HepG2 (cell line): ENCODE results near the gene PYGO1. TPM values are rescaled to one million over a fixed set of nuclear protein-coding genes. Genes with fewer than 3 reads are reported as not detected.
"Not testable (repeated sequence)": the region's sequence is repeated elsewhere in the genome, so short reads cannot be mapped to it uniquely, and the experiment has no call there.

Source experiments
- ATAC-seq: fragments of 200-7000 bp; cut with Tn5 transposase; 3 replicates; pipeline ENCODE4 v1.9.1; 2020; ENCODE audit warnings: mild to moderate bottlenecking, moderate library complexity
- BruUV-seq: library from RNA; stranded (reverse); fragments of 400-500 nt; replicated peaks from 2 replicates; lab custom pipeline; 2021; lab: Mats Ljungman, UMichigan
- CTCF ChIA-PET: fragments of 300-600 bp; formaldehyde crosslinking; extraction: SDS; loops from one replicate; lab custom pipeline; 2021; ENCODE audit warnings: low total read pairs, inconsistent platforms, low intra/inter-chr PET ratio; lab: Yijun Ruan, JAX
- POLR2A ChIA-PET: fragments of 350-600 bp; sonication (Branson Sonifier 250); formaldehyde crosslinking; loops from one replicate; lab custom pipeline; 2020; ENCODE audit warnings: antibody characterized with exemption, inconsistent platforms; lab: Yijun Ruan, JAX
- DNase-seq: peaks from one replicate; pipeline ENCODE4 v3.0.0-alpha.2; 2015; ENCODE audit warnings: low spot score
- FAIRE-seq: peaks from 3 replicates; lab custom pipeline; 2011; peaks lifted over from hg19 to GRCh38; lab: Jason Lieb, UNC
- H2AFZ ChIP-seq: one replicate; pipeline ENCODE4 v1.6.1; 2011; ENCODE audit warnings: low read length, inconsistent platforms
- H3K27ac ChIP-seq: fragments of 300-600 bp; 3 replicates; pipeline ENCODE4 v1.8.0; 2011; ENCODE audit warnings: mixed run types, mild to moderate bottlenecking, mixed read lengths, low read length, inconsistent platforms; ENCODE audit not compliant: insufficient read depth; ENCODE audit errors: extremely low read length
- H3K27me3 ChIP-seq, 2 experiments: fragments of 200-600 bp in 1 of 2; 2 replicates in 1 of 2; 3 replicates in 1 of 2; pipeline versions ENCODE4 v1.6.0 to v1.8.0; 2011; ENCODE audit warnings: low read length in 2 of 2, mild to moderate bottlenecking in 2 of 2, moderate library complexity in 2 of 2, inconsistent platforms in 1 of 2; ENCODE audit not compliant: insufficient read depth in 2 of 2, control insufficient read depth in 1 of 2
- H3K36me3 ChIP-seq, 2 experiments: fragments of 200-600 bp in 1 of 2; replicated peaks in 1 of 2; 2 replicates in 1 of 2; 3 replicates in 1 of 2; pipeline versions ENCODE4 v1.5.1 to v1.8.0; 2011; ENCODE audit warnings: low read length in 2 of 2, inconsistent platforms in 1 of 2; ENCODE audit not compliant: insufficient read depth in 2 of 2, control insufficient read depth in 1 of 2
- H3K4me1 ChIP-seq: 2 replicates; pipeline ENCODE4 v1.5.1; 2012; ENCODE audit warnings: low read length, inconsistent platforms; ENCODE audit not compliant: insufficient read depth
- H3K4me2 ChIP-seq: 2 replicates; pipeline ENCODE4 v1.6.0; 2011; ENCODE audit warnings: low read depth, low read length, inconsistent platforms
- H3K4me3 ChIP-seq, 3 experiments: fragments of 200-600 bp in 1 of 3; sonication (generic), shearing (Covaris generic) in 1 of 3; replicated peaks in 1 of 3; 2 replicates each; pipeline ENCODE4 v1.5.1; 2011 to 2016; ENCODE audit warnings: low read length in 3 of 3, inconsistent platforms in 2 of 3, low read depth in 2 of 3, mild to moderate bottlenecking in 2 of 3, control low read depth in 1 of 3, mixed read lengths in 1 of 3; ENCODE audit not compliant: insufficient read depth in 1 of 3
- H3K79me2 ChIP-seq: one replicate; pipeline ENCODE4 v1.6.1; 2011; ENCODE audit warnings: low read length, inconsistent platforms; ENCODE audit not compliant: insufficient read depth
- H3K9ac ChIP-seq: 2 replicates; pipeline ENCODE4 v1.6.0; 2011; ENCODE audit warnings: mild to moderate bottlenecking, low read depth, low read length, inconsistent platforms; ENCODE audit not compliant: insufficient read depth
- H3K9me3 ChIP-seq: 2 replicates; pipeline ENCODE4 v1.5.1; 2012; ENCODE audit warnings: mild to moderate bottlenecking, low read length
- H4K20me1 ChIP-seq: 2 replicates; pipeline ENCODE4 v1.6.0; 2011; ENCODE audit warnings: inconsistent platforms, mild to moderate bottlenecking, low read length, moderate library complexity; ENCODE audit not compliant: insufficient read depth
- ARHGAP35 ChIP-seq: sonication (generic); formaldehyde crosslinking; IDR thresholded peaks from 2 replicates; pipeline ENCODE4 v1.9.0; 2022; ENCODE audit warnings: mild to moderate bottlenecking, inconsistent platforms, moderate library complexity, missing genetic modification reagents, borderline replicate concordance
- CBFB ChIP-seq: sonication (generic); formaldehyde crosslinking; IDR thresholded peaks from 2 replicates; pipeline ENCODE4 v1.4.0; 2020; ENCODE audit warnings: missing genetic modification reagents
- CHD2 ChIP-seq: IDR thresholded peaks from 2 replicates; pipeline ENCODE4 v1.6.1; 2011; ENCODE audit warnings: low read depth, low read length, improper control_type of control experiment
- ELF3 ChIP-seq: IDR thresholded peaks from 2 replicates; pipeline ENCODE4 v1.6.1; 2016; ENCODE audit warnings: missing genetic modification reagents, missing compliant biosample characterization
- KMT2A ChIP-seq: sonication (generic); formaldehyde crosslinking; IDR thresholded peaks from 2 replicates; pipeline ENCODE4 v1.4.0; 2020; ENCODE audit warnings: missing genetic modification reagents
- SAP130 ChIP-seq: IDR thresholded peaks from 2 replicates; pipeline ENCODE4 v1.6.1; 2016; ENCODE audit warnings: low read depth
- ZNF367 ChIP-seq: sonication (generic); formaldehyde crosslinking; IDR thresholded peaks from 2 replicates; pipeline ENCODE4 v1.4.0; 2020; ENCODE audit warnings: missing genetic modification reagents, borderline replicate concordance
- ZNF383 ChIP-seq: sonication (generic); formaldehyde crosslinking; IDR thresholded peaks from 2 replicates; pipeline ENCODE4 v1.4.0; 2020; ENCODE audit warnings: missing genetic modification reagents, mild to moderate bottlenecking, borderline replicate concordance
- ZNF816 ChIP-seq: sonication (generic); formaldehyde crosslinking; IDR thresholded peaks from 2 replicates; pipeline ENCODE4 v1.8.0; 2022; ENCODE audit warnings: missing genetic modification reagents, mild to moderate bottlenecking, borderline replicate concordance
- WGBS: methylation state at CpG from one replicate; pipeline ENCODE4 v1.1.6; 2017; ENCODE audit warnings: low lambda C conversion rate; 5-methylcytosine and 5-hydroxymethylcytosine counted together
- in situ Hi-C: cut with HindIII; loops from 2 replicates; pipeline ENCODE4 v1.10.0; 2017; ENCODE audit warnings: low pct_unique_long_range_greater_than_20kb; ENCODE audit not compliant: extremely low pct_ligation_motif_present
- intact Hi-C: fragments of 100-400 bp; cut with micrococcal nuclease; formaldehyde crosslinking; loops from one replicate; pipeline ENCODE4 v1.10.0; 2022; ENCODE audit not compliant: unreplicated experiment
- polyA plus RNA-seq, 8 experiments: library from polyadenylated mRNA; depleted of rRNA in 3 of 8; stranded (reverse) in 7 of 8; unstranded in 1 of 8; fragments of >200 nt; fragmentation: Illumina TruSeq in 4 of 8; extraction: Trizol in 4 of 8; gene quantifications; 2 replicates each; pipeline versions ENCODE4 v1.2.1 to v1.2.3, GENCODE V29; 2011 to 2016; ENCODE audit warnings: low read depth in 4 of 8, missing spikeins in 1 of 8, mixed read lengths in 1 of 8; ENCODE audit not compliant: insufficient read depth in 1 of 8
- total RNA-seq, 5 experiments: library from RNA; depleted of rRNA; stranded (reverse); fragments of >200 nt; fragmentation: Illumina TruSeq; extraction: Trizol; gene quantifications; 2 replicates each; pipeline ENCODE4 v1.2.3, GENCODE V29; 2016; ENCODE audit warnings: low read depth in 1 of 5
- TF ChIP-seq, protein P1 (sequence below): sonication (generic); formaldehyde crosslinking; IDR thresholded peaks from 2 replicates; pipeline ENCODE4 v1.4.0; 2020; ENCODE audit warnings: missing genetic modification reagents

Gene PYGO1
- total and polyA plus RNA-seq, 2 of the 13 experiments (the other 11 are each of a cell fraction or from before 2014, with no cell fraction given) = 1.1 to 1.8 TPM

GRCh38 chr15:55599439-55599838, 11.3 kb upstream of the PYGO1 start:
- 54% methylated on average over 3 of the region's 3 CpGs for WGBS
- FAIRE-seq = no peak
- CTCF ChIA-PET = no interaction called here

DNA sequence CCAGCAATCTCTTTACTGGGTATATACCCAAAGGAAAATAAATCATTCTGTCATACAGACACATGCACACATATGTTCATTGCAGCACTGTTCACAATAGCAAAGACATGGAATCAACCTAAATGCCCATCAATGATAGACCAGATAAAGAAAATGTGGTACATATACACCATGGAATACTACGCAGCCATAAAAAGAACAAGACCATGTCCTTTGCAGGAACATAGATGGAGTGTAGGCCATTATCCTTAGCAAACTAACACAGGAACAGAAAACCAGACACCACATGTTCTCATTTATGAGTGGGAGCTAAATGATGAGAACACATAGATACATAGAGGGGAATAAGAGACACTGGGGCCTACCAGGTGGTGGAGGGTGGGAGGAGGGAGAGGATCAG, 4.9 kb upstream of the PYGO1 start:
- H3K9ac ChIP-seq, H3K9me3 ChIP-seq, DNase-seq, CTCF ChIA-PET, FAIRE-seq, intact Hi-C loops, H3K27ac ChIP-seq, H2AFZ ChIP-seq, H3K4me3 ChIP-seq, H3K4me2 ChIP-seq, H3K36me3 ChIP-seq, ATAC-seq, H4K20me1 ChIP-seq, POLR2A ChIA-PET, H3K79me2 ChIP-seq, BruUV-seq, in situ Hi-C loops, H3K4me1 ChIP-seq: not testable (repeated sequence)
- peaks cover 4 to 12% of the 10 kb centered on the region in 2 experiments; a peak in 2 of 5 replicates for H3K27me3 ChIP-seq
- WGBS = 91% methylated on average over 1 of the region's 1 CpG

More at GRCh38 chr15:55599439-55599838, 11.3 kb upstream of the PYGO1 start:
- no peaks in the 10 kb centered on the region for H3K79me2 ChIP-seq
- no peak overlapping the region for H2AFZ ChIP-seq
- no peaks in the 10 kb centered on the region for H3K9me3 ChIP-seq
- H3K36me3 ChIP-seq = no peaks in the 10 kb centered on the region
- TF ChIP-seq, protein P1, sequence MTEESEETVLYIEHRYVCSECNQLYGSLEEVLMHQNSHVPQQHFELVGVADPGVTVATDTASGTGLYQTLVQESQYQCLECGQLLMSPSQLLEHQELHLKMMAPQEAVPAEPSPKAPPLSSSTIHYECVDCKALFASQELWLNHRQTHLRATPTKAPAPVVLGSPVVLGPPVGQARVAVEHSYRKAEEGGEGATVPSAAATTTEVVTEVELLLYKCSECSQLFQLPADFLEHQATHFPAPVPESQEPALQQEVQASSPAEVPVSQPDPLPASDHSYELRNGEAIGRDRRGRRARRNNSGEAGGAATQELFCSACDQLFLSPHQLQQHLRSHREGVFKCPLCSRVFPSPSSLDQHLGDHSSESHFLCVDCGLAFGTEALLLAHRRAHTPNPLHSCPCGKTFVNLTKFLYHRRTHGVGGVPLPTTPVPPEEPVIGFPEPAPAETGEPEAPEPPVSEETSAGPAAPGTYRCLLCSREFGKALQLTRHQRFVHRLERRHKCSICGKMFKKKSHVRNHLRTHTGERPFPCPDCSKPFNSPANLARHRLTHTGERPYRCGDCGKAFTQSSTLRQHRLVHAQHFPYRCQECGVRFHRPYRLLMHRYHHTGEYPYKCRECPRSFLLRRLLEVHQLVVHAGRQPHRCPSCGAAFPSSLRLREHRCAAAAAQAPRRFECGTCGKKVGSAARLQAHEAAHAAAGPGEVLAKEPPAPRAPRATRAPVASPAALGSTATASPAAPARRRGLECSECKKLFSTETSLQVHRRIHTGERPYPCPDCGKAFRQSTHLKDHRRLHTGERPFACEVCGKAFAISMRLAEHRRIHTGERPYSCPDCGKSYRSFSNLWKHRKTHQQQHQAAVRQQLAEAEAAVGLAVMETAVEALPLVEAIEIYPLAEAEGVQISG (CRISPR knock-in tag) = no peak
- TF ChIP-seq ZNF816 (CRISPR knock-in tag) = no peak
- TF ChIP-seq ARHGAP35 (CRISPR knock-in tag) = no peak
- no peak for TF ChIP-seq SAP130 (CRISPR knock-in tag)
- TF ChIP-seq CHD2 = no peak
- TF ChIP-seq KMT2A (CRISPR knock-in tag) = no peak
- TF ChIP-seq CBFB = no peak
- TF ChIP-seq ZNF383 (CRISPR knock-in tag) = no peak
- no peak for TF ChIP-seq ELF3 (CRISPR knock-in tag)
- TF ChIP-seq ZNF367 = no peak
- H3K4me3 ChIP-seq = no peak overlapping the region
- ATAC-seq (no peak), DNase-seq (no peak)
- H3K4me1 ChIP-seq = no peaks in the 10 kb centered on the region
- POLR2A ChIA-PET = no interaction called here
- H4K20me1 ChIP-seq = no peaks in the 10 kb centered on the region
- no TSS peak for BruUV-seq
- H3K27me3 ChIP-seq = no peaks in the 10 kb centered on the region
- no peak overlapping the region for H3K9ac ChIP-seq
- H3K27ac ChIP-seq = no peak overlapping the region
- in situ Hi-C loops = no loop called here
- intact Hi-C loops = no loop called here
- no peak overlapping the region for H3K4me2 ChIP-seq
